Activated CD8-positive, alpha-beta T cell treated with anti-CD3 and anti-CD28 coated beads for 36 hours (primary cell): ENCODE data around the gene AKAP13. TPM values are rescaled to one million over a fixed set of nuclear protein-coding genes. Genes with fewer than 3 reads are reported as not detected.

Source experiments
- ATAC-seq: fragments of 200-7000 bp; cut with Tn5 transposase; one replicate; pipeline ENCODE4 v1.10.0; 2021; ENCODE audit warnings: mild to moderate bottlenecking, moderate library complexity
- CTCF ChIA-PET: fragments of 350-600 bp; sonication (Branson Sonifier 250); formaldehyde crosslinking; loops from one replicate; lab custom pipeline; 2021; ENCODE audit warnings: antibody characterized with exemption; lab: Charles Lee
- POLR2A ChIA-PET: fragments of 350-600 bp; sonication (Branson Sonifier 250); formaldehyde crosslinking; loops from one replicate; lab custom pipeline; 2021; ENCODE audit warnings: antibody characterized with exemption; lab: Charles Lee
- DNase-seq: peaks from one replicate; pipeline ENCODE4 v3.0.0-alpha.2; 2020
- H3K27ac Mint-ChIP-seq: one replicate; pipeline ENCODE4 v1.8.0; 2021; ENCODE audit warnings: mild to moderate bottlenecking, mixed read lengths
- H3K27me3 Mint-ChIP-seq: one replicate; pipeline ENCODE4 v1.8.0; 2021; ENCODE audit warnings: mixed read lengths
- H3K36me3 Mint-ChIP-seq: one replicate; pipeline ENCODE4 v1.8.0; 2021; ENCODE audit warnings: low read depth, mixed read lengths
- H3K4me1 Mint-ChIP-seq: one replicate; pipeline ENCODE4 v1.8.0; 2021; ENCODE audit warnings: low read depth, mixed read lengths
- H3K4me3 Mint-ChIP-seq: one replicate; pipeline ENCODE4 v1.8.0; 2021; ENCODE audit warnings: mild to moderate bottlenecking, moderate library complexity, mixed read lengths
- H3K9me3 Mint-ChIP-seq: one replicate; pipeline ENCODE4 v1.8.0; 2021; ENCODE audit warnings: mixed read lengths
- intact Hi-C: fragments of 100-400 bp; cut with micrococcal nuclease; formaldehyde crosslinking; loops from one replicate; pipeline ENCODE4 v1.10.0; 2022
- total RNA-seq, 2 experiments: library from RNA; stranded (reverse); gene quantifications; one replicate each; pipeline ENCODE4 v1.2.3, GENCODE V29; 2021
- TF ChIP-seq, protein P1 (sequence below): fragments of 200-600 bp; IDR thresholded peaks from one replicate; pipeline ENCODE4 v1.8.0; 2022; ENCODE audit warnings: antibody characterized with exemption, mild to moderate bottlenecking

Gene AKAP13
- total RNA-seq, 2 experiments from 2014 or later: 79.1 to 79.5 TPM

DNA sequence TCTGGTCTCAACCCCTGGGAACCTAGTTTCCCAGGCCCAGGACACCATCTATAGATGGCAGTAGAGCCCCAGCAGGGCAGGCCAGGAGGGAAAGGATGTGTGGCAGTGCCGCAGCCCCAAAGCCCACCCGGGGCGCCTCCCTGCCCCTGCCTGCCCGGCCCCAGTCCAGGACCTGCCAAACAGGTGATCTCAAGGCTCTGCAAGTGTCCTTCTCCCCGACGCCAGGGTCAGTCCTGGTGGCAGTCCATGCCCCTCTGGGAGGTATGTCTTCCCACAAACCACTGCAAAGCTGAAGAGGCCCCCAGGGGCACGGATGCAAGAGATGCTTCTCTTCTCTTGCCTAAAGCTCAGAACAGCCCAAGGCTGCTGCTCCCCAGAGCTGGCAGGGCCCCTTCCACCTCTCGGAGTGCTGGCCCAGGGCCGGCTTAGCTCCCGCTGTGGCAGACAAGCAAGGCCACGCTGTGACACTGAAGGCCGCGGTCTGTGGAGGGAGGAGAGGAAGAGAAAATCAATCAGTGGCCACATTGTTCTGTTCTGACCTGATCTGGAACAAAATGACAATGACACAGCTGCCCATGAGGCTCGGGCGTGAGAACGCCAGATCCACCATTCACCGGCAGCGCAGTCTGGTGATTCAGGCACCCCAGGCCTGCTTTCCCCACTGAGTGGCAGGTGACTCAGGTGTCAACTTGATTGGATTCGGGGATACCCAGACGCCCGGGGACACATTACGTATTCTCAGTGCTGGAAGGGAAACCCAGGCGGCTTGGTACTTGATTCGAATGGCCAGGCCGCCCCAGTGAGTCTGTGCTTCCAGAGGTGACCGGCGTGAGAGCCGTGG is 380.3 kb downstream of the AKAP13 start:
- H3K36me3 Mint-ChIP-seq: no peaks in the 10 kb centered on the region

DNA sequence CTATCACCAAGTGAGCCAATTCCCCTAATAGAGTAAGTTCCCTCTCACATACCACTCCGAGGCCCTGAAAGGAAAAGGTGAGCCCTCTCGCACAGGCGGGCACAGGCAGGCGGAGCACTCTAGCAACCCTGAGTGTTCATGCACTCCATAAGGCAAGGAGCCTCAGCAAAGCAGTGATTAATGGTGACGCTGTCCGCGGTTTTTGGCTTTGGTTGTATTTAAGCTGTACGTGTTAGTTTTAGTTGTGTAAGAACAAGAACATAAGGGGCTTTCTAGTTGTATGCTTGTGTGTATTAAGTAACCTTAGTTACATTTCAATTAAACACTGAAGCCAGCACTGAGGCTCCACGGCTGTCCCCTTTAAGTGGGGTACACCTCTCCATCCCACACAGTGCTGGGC is 381.2 kb downstream of the AKAP13 start:
- no peak overlapping the region for H3K27ac Mint-ChIP-seq
- H3K4me3 Mint-ChIP-seq: no peak overlapping the region
- intact Hi-C loops: no loop called here
- no peaks in the 10 kb centered on the region for H3K36me3 Mint-ChIP-seq
- H3K4me1 Mint-ChIP-seq: no peaks in the 10 kb centered on the region
- DNase-seq (no peak), ATAC-seq (no peak)
- H3K27me3 Mint-ChIP-seq: no peaks in the 10 kb centered on the region
- no peaks in the 10 kb centered on the region for H3K9me3 Mint-ChIP-seq
- TF ChIP-seq, protein P1, sequence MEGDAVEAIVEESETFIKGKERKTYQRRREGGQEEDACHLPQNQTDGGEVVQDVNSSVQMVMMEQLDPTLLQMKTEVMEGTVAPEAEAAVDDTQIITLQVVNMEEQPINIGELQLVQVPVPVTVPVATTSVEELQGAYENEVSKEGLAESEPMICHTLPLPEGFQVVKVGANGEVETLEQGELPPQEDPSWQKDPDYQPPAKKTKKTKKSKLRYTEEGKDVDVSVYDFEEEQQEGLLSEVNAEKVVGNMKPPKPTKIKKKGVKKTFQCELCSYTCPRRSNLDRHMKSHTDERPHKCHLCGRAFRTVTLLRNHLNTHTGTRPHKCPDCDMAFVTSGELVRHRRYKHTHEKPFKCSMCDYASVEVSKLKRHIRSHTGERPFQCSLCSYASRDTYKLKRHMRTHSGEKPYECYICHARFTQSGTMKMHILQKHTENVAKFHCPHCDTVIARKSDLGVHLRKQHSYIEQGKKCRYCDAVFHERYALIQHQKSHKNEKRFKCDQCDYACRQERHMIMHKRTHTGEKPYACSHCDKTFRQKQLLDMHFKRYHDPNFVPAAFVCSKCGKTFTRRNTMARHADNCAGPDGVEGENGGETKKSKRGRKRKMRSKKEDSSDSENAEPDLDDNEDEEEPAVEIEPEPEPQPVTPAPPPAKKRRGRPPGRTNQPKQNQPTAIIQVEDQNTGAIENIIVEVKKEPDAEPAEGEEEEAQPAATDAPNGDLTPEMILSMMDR: no peak
- ChIA-PET CTCF (no interaction called here), POLR2A (no interaction called here)

More for the DNA sequence above, 380.3 kb downstream of the AKAP13 start:
- ChIA-PET POLR2A (no interaction called here), CTCF (interaction anchor here (0.6 to 0.7 kb wide), 2 partner anchors 80 to 81 kb away, joined by 3 read pairs; no protein-coding TSS in a partner anchor)
- ATAC-seq: no peak
- intact Hi-C loops: no loop called here
- no peak overlapping the region for H3K27ac Mint-ChIP-seq
- TF ChIP-seq, protein P1: no peak
- no peaks in the 10 kb centered on the region for H3K27me3 Mint-ChIP-seq
- no peak overlapping the region for H3K4me3 Mint-ChIP-seq
- no peaks in the 10 kb centered on the region for H3K9me3 Mint-ChIP-seq
- no peaks in the 10 kb centered on the region for H3K4me1 Mint-ChIP-seq
- DNase-seq: no peak

DNA sequence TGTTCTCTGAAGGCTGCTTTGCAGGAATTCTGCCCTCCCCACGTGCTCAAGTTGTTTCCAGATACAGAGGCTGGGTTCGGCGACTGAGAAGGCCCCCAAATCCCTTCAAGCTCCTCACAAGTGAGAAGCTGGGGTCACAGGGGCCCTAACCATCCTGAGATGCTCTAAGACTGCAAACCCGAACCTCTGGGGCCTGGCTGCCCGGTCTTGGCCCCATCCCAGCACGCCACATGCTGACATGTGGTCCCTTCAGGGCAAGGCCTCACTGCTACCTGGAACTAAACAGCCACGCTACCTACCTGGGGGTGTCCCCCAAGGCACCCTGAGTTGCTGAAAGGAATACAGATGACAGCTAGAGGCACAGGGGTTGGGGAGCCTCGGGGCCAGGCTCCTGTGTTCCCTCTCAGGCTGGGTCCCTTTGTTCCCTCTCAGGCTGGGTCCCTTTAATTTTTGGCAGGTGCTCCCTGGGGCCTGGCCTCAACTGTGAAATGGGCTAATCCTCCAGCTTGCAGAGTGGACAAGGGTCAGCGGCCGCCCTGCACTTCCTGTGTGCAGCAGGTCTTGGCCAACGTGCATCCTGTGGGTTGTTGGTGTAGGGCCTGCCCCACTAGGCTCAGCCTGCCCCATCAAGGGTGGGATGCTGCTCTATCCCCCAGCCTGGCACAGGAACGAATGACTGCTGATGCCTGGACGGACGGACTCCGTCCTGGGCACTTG is 381.8 kb downstream of the AKAP13 start:
- Mint-ChIP-seq H3K9me3 (no peaks in the 10 kb centered on the region), H3K4me1 (no peaks in the 10 kb centered on the region), H3K4me3 (no peak overlapping the region), H3K36me3 (no peaks in the 10 kb centered on the region), H3K27me3 (no peaks in the 10 kb centered on the region), H3K27ac (no peak overlapping the region)
- ChIA-PET CTCF (no interaction called here), POLR2A (interaction anchor here (1.0 kb wide), 1 partner anchor 25 kb away, joined by 3 read pairs; no protein-coding TSS in a partner anchor)
- ATAC-seq: no peak
- intact Hi-C loops: no loop called here
- DNase-seq: no peak
- TF ChIP-seq, protein P1: no peak

DNA sequence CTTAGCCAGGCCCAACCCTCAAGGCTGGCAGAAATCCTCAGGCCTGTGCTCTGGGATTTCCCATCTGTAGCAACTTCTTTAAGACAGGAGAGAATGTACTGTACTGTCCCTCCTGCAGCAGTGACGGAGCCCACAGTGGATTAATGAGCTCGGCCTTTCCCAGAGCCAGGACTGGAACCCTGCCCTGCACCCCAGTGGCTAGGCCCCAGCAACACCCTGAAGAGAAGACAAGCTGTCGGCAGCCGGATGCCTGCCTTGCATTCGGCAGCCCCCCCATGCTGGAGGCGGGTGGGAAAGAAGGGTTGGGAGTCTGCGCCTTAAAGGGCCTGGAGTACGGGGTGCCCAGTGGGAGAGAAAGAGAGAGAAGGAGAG is 382.3 kb downstream of the AKAP13 start:
- H3K9me3 Mint-ChIP-seq: no peaks in the 10 kb centered on the region
- ATAC-seq (no peak), DNase-seq (no peak)
- H3K27ac Mint-ChIP-seq: no peak overlapping the region
- no peak overlapping the region for H3K4me3 Mint-ChIP-seq
- no peaks in the 10 kb centered on the region for H3K4me1 Mint-ChIP-seq
- intact Hi-C loops: no loop called here
- ChIA-PET CTCF (no interaction called here), POLR2A (interaction anchor here (1.0 kb wide), 1 partner anchor 26 kb away, joined by 3 read pairs; no protein-coding TSS in a partner anchor)
- H3K36me3 Mint-ChIP-seq: no peaks in the 10 kb centered on the region
- TF ChIP-seq, protein P1: no peak
- no peaks in the 10 kb centered on the region for H3K27me3 Mint-ChIP-seq
